Loucy (cell line): ENCODE measurements around the gene PAQR8.
A peak's percentile ranks its signal among the peaks of the same experiment; 100 is the strongest.

ENCODE experiments used
- H2AFZ ChIP-seq: fragments of 200-600 bp; sonication (generic); 2 replicates; pipeline ENCODE4 v1.6.0; 2016; ENCODE audit warnings: antibody characterized with exemption, mild to moderate bottlenecking, low read length, moderate library complexity
- H3F3A ChIP-seq: fragments of 200-600 bp; 2 replicates; pipeline ENCODE4 v1.6.0; 2016; ENCODE audit warnings: antibody characterized with exemption, low read depth, mild to moderate bottlenecking
- H3K27me3 ChIP-seq: fragments of 200-600 bp; sonication (generic); 2 replicates; pipeline ENCODE4 v1.6.1; 2014; ENCODE audit warnings: low read length, mild to moderate bottlenecking; ENCODE audit not compliant: insufficient read depth, poor library complexity, severe bottlenecking
- H3K36me3 ChIP-seq: fragments of 200-600 bp; sonication (generic); 2 replicates; pipeline ENCODE4 v1.6.1; 2016; ENCODE audit warnings: low read length; ENCODE audit not compliant: insufficient read depth
- H3K4me1 ChIP-seq: fragments of 200-600 bp; sonication (generic); 2 replicates; pipeline ENCODE4 v1.5.1; 2014; ENCODE audit warnings: low read length, mild to moderate bottlenecking; ENCODE audit not compliant: insufficient read depth, poor library complexity, severe bottlenecking
- H3K4me2 ChIP-seq: fragments of 200-600 bp; sonication (generic); 2 replicates; pipeline ENCODE4 v1.6.0; 2014; ENCODE audit warnings: antibody characterized with exemption, low read length, low read depth, mild to moderate bottlenecking; ENCODE audit not compliant: poor library complexity, severe bottlenecking
- H3K4me3 ChIP-seq: fragments of 200-600 bp; sonication (generic); 2 replicates; pipeline ENCODE4 v1.5.1; 2014; ENCODE audit warnings: low read length, mild to moderate bottlenecking, mixed read lengths; ENCODE audit not compliant: poor library complexity, severe bottlenecking
- H3K79me2 ChIP-seq: fragments of 200-600 bp; sonication (generic); 2 replicates; pipeline ENCODE4 v1.6.1; 2014; ENCODE audit warnings: low read length; ENCODE audit not compliant: insufficient read depth
- H3K9ac ChIP-seq: fragments of 200-600 bp; sonication (generic); 2 replicates; pipeline ENCODE4 v1.6.0; 2014; ENCODE audit warnings: mild to moderate bottlenecking, low read depth, low read length, moderate library complexity; ENCODE audit not compliant: poor library complexity, severe bottlenecking
- H3K9me2 ChIP-seq: fragments of 200-600 bp; sonication (generic); replicated peaks from 2 replicates; pipeline ENCODE4 v1.6.1; 2016; ENCODE audit warnings: low read depth, low read length, mixed read lengths
- H3K9me3 ChIP-seq: fragments of 200-600 bp; sonication (generic); 2 replicates; pipeline ENCODE4 v1.6.1; 2014; ENCODE audit warnings: mild to moderate bottlenecking, antibody characterized with exemption, low read length, low read depth; ENCODE audit not compliant: insufficient read depth
- H4K20me1 ChIP-seq: fragments of 200-600 bp; sonication (generic); 2 replicates; pipeline ENCODE4 v1.6.0; 2014; ENCODE audit warnings: antibody characterized with exemption, low read length, mild to moderate bottlenecking; ENCODE audit not compliant: insufficient read depth, poor library complexity, severe bottlenecking
- EZH2phosphoT487 ChIP-seq: fragments of 200-600 bp; IDR thresholded peaks from 2 replicates; pipeline ENCODE4 v1.6.1; 2018; ENCODE audit warnings: antibody characterized with exemption, mild to moderate bottlenecking, moderate library complexity, borderline replicate concordance
- TF ChIP-seq, protein P1 (sequence below): fragments of 200-600 bp; sonication (generic); conservative IDR thresholded peaks from 2 replicates; pipeline ENCODE4 v1.5.1; 2014; ENCODE audit warnings: mild to moderate bottlenecking, antibody characterized with exemption, low read length

Gene PAQR8

DNA sequence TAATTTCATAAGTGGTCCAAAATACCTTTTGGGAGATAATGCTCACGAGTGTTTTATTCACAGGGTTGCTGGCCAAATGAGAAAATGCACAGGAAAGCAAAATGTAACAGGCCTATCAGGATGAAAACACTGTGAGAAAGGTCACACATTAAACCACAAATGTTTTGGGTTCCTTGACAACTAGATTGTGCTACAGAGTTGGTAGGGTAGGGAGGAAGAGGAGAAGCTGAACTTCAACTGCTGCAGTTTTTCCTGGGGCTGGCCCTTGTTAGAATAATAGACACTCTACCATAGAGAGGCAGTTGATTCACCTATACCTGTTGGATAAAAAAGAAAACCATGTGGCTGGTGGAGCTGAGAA, 28.1 kb upstream of the PAQR8 start:
- Histone ChIP-seq H2AFZ (peak overlapping the region; percentile 70), H4K20me1 (no peaks in the 10 kb centered on the region), H3K4me1 (peaks cover 18% of the 10 kb centered on the region), H3K9me3 (no peaks in the 10 kb centered on the region), H3K4me3 (peak overlapping the region; percentile 15), H3K4me2 (peak overlapping the region; percentile 53), H3K36me3 (no peaks in the 10 kb centered on the region), H3F3A (no peaks in the 10 kb centered on the region; the same call in 1 of the 2 replicates), H3K9ac (peak overlapping the region; percentile 38), H3K79me2 (no peaks in the 10 kb centered on the region), H3K9me2 (no peaks in the 10 kb centered on the region), H3K27me3 (no peaks in the 10 kb centered on the region)
- TF ChIP-seq, protein P1, sequence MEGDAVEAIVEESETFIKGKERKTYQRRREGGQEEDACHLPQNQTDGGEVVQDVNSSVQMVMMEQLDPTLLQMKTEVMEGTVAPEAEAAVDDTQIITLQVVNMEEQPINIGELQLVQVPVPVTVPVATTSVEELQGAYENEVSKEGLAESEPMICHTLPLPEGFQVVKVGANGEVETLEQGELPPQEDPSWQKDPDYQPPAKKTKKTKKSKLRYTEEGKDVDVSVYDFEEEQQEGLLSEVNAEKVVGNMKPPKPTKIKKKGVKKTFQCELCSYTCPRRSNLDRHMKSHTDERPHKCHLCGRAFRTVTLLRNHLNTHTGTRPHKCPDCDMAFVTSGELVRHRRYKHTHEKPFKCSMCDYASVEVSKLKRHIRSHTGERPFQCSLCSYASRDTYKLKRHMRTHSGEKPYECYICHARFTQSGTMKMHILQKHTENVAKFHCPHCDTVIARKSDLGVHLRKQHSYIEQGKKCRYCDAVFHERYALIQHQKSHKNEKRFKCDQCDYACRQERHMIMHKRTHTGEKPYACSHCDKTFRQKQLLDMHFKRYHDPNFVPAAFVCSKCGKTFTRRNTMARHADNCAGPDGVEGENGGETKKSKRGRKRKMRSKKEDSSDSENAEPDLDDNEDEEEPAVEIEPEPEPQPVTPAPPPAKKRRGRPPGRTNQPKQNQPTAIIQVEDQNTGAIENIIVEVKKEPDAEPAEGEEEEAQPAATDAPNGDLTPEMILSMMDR, result no peak

DNA sequence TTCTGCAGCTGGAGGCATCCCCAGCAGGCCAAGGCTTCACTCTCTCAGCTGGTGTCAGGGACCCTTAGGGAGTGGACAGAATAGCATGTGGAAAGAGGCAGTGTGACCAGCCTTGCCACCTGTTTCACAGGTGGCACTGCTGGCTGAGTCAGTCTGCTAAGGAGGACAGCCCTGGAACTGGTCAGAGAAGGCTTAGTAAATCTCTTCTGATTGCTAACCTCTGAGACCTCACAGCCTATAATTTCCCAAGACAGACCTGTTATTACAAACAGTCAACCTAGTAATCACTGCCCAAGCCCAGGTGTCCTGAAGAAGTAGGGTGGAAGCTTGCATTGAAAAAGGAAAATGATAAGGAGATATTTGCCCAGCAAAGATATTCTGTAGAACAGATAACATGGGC, 26.4 kb upstream of the PAQR8 start:
- H3K79me2 ChIP-seq, result no peaks in the 10 kb centered on the region
- H3K4me3 ChIP-seq, result no peak overlapping the region
- peaks cover 22% of the 10 kb centered on the region for H3K4me1 ChIP-seq
- no peaks in the 10 kb centered on the region for H4K20me1 ChIP-seq
- TF ChIP-seq, protein P1, result no peak
- no peak for TF ChIP-seq EZH2phosphoT487
- H3K4me2 ChIP-seq, result no peak overlapping the region
- no peaks in the 10 kb centered on the region for H3K9me3 ChIP-seq
- H2AFZ ChIP-seq, result 0 out of 2 replicates have a peak overlapping the region, but pooled peaks have one; percentile 45
- H3K36me3 ChIP-seq, result no peaks in the 10 kb centered on the region
- H3K27me3 ChIP-seq, result no peaks in the 10 kb centered on the region
- H3K9ac ChIP-seq, result no peak overlapping the region
- H3F3A ChIP-seq, result no peaks in the 10 kb centered on the region; the same call in 1 of the 2 replicates
- H3K9me2 ChIP-seq, result no peaks in the 10 kb centered on the region

DNA sequence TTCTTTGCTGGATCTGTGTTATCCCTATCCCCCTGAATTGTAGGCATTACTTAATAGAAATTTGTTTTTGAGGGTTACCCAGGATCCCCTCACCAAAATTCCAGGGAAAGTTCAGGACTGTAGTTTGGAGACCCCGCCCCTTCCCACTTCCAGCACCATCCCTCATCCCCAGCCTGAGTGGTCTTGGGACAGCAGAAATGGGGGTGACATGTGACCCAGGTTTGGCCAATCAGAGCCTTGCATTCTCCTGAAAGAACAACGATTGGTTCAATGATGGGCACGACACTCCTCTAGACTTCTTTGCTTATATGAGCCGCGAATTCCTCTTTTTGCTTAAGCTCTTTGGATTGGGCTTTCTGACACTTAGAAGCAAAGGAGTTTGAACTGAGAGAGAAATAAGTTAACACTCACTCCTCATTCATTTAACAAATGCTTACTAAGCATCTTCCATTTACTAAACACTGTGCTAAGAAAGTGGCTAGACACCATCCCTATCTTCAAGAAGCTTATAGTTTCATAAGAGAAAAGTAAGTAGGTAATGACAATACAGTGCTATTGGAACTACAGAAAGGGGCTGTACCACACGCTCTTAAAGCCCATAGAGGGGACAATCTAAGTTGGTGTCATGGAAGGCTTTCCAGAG, 24.9 kb upstream of the PAQR8 start:
- no peaks in the 10 kb centered on the region; the same call in 1 of the 2 replicates for H3F3A ChIP-seq
- no peak for TF ChIP-seq EZH2phosphoT487
- TF ChIP-seq, protein P1, result no peak
- H3K36me3 ChIP-seq, result no peaks in the 10 kb centered on the region
- H2AFZ ChIP-seq, result peak overlapping the region; percentile 78
- H3K9me2 ChIP-seq, result no peaks in the 10 kb centered on the region
- no peaks in the 10 kb centered on the region for H3K9me3 ChIP-seq
- no peaks in the 10 kb centered on the region for H3K27me3 ChIP-seq
- H3K79me2 ChIP-seq, result no peaks in the 10 kb centered on the region
- no peak overlapping the region for H3K4me3 ChIP-seq
- H3K4me1 ChIP-seq, result peaks cover 30% of the 10 kb centered on the region
- H4K20me1 ChIP-seq, result no peaks in the 10 kb centered on the region
- H3K9ac ChIP-seq, result no peak overlapping the region
- H3K4me2 ChIP-seq, result no peak overlapping the region
